GM23338 (cell line): Measurements from ENCODE around the gene APBB1. TPM values are rescaled to one million over a fixed set of nuclear protein-coding genes. Genes with fewer than 3 reads are reported as not detected.
A peak's percentile ranks its signal among the peaks of the same experiment; 100 is the strongest.

Experiments
- ATAC-seq: fragments of 200-7000 bp; cut with Tn5 transposase; 3 replicates; pipeline ENCODE4 v1.9.1; 2020
- DNase-seq: peaks from one replicate; pipeline ENCODE4 v3.0.0-alpha.2; 2015; ENCODE audit warnings: low spot score
- H2AFZ ChIP-seq: fragments of 200-600 bp; sonication (generic); 2 replicates; pipeline ENCODE4 v1.8.0; 2016; ENCODE audit warnings: antibody characterized with exemption, mild to moderate bottlenecking, moderate library complexity
- H3F3A ChIP-seq: fragments of 200-600 bp; sonication (generic); replicated peaks from 2 replicates; pipeline ENCODE4 v1.8.0; 2017; ENCODE audit warnings: antibody characterized with exemption, mixed run types, low read depth
- H3K27ac ChIP-seq: fragments of 200-600 bp; sonication (generic); 2 replicates; pipeline ENCODE4 v1.6.1; 2016; ENCODE audit warnings: low read depth
- H3K27me3 ChIP-seq: fragments of 200-600 bp; sonication (generic); 2 replicates; pipeline ENCODE4 v1.8.0; 2016; ENCODE audit warnings: mild to moderate bottlenecking, mixed run types, moderate library complexity; ENCODE audit not compliant: insufficient read depth
- H3K36me3 ChIP-seq: fragments of 200-600 bp; sonication (generic); 2 replicates; pipeline ENCODE4 v1.8.0; 2016; ENCODE audit warnings: mild to moderate bottlenecking; ENCODE audit not compliant: insufficient read depth
- H3K4me1 ChIP-seq: fragments of 200-600 bp; sonication (generic); 2 replicates; pipeline ENCODE4 v1.8.0; 2016; ENCODE audit warnings: mild to moderate bottlenecking, moderate library complexity; ENCODE audit not compliant: insufficient read depth
- H3K4me2 ChIP-seq: fragments of 200-600 bp; sonication (generic); 2 replicates; pipeline ENCODE4 v1.7.1; 2017; ENCODE audit warnings: mixed run types
- H3K4me3 ChIP-seq: fragments of 200-600 bp; sonication (generic); 2 replicates; pipeline ENCODE4 v1.6.1; 2016; ENCODE audit warnings: mixed run types
- H3K79me2 ChIP-seq: fragments of 200-600 bp; sonication (generic); replicated peaks from 2 replicates; pipeline ENCODE4 v1.8.0; 2017; ENCODE audit warnings: mild to moderate bottlenecking; ENCODE audit not compliant: insufficient read depth
- H3K9me2 ChIP-seq: fragments of 200-600 bp; sonication (generic); 2 replicates; pipeline ENCODE4 v1.8.0; 2017; ENCODE audit not compliant: insufficient read depth
- H4K20me1 ChIP-seq: fragments of 200-600 bp; sonication (generic); replicated peaks from 2 replicates; pipeline ENCODE4 v1.8.0; 2017; ENCODE audit warnings: mild to moderate bottlenecking; ENCODE audit not compliant: insufficient read depth
- H3K27ac Mint-ChIP-seq: 2 replicates; pipeline ENCODE4 v1.8.0; 2020; ENCODE audit warnings: inconsistent platforms, mild to moderate bottlenecking, moderate library complexity, mixed read lengths
- H3K27me3 Mint-ChIP-seq: 3 replicates; pipeline ENCODE4 v1.8.0; 2022; ENCODE audit warnings: low read depth, mild to moderate bottlenecking, moderate library complexity, mixed read lengths, inconsistent platforms; ENCODE audit not compliant: insufficient read depth, poor library complexity
- H3K36me3 Mint-ChIP-seq: 3 replicates; pipeline ENCODE4 v1.8.0; 2021; ENCODE audit warnings: low read depth, mild to moderate bottlenecking, inconsistent platforms, moderate library complexity, mixed read lengths
- H3K4me1 Mint-ChIP-seq: 3 replicates; pipeline ENCODE4 v1.8.0; 2020; ENCODE audit warnings: mild to moderate bottlenecking, inconsistent platforms, mixed read lengths
- H3K4me3 Mint-ChIP-seq: 3 replicates; pipeline ENCODE4 v1.8.0; 2021; ENCODE audit warnings: moderate library complexity, mild to moderate bottlenecking, inconsistent platforms, mixed read lengths
- H3K9me3 Mint-ChIP-seq: 3 replicates; pipeline ENCODE4 v1.8.0; 2020; ENCODE audit warnings: moderate library complexity, mild to moderate bottlenecking, inconsistent platforms, mixed read lengths
- EZH2 ChIP-seq: fragments of 200-600 bp; sonication (generic); IDR thresholded peaks from one replicate; pipeline ENCODE4 v1.8.0; 2017; ENCODE audit warnings: antibody characterized with exemption, mild to moderate bottlenecking, low read depth; ENCODE audit not compliant: unreplicated experiment
- EZH2phosphoT487 ChIP-seq: fragments of 200-600 bp; sonication (generic); IDR thresholded peaks from one replicate; pipeline ENCODE4 v1.8.1; 2018; ENCODE audit warnings: antibody characterized with exemption; ENCODE audit not compliant: unreplicated experiment
- JUNB ChIP-seq: IDR thresholded peaks from one replicate; pipeline ENCODE4 v1.6.1; 2016; ENCODE audit warnings: antibody characterized with exemption; ENCODE audit not compliant: unreplicated experiment
- POLR2AphosphoS5 ChIP-seq: IDR thresholded peaks from 2 replicates; pipeline ENCODE4 v1.6.1; 2016; ENCODE audit warnings: antibody characterized with exemption, low read depth
- STAT1 ChIP-seq: IDR thresholded peaks from one replicate; pipeline ENCODE4 v1.6.1; 2016; ENCODE audit warnings: antibody characterized with exemption; ENCODE audit not compliant: unreplicated experiment
- ZNF114 ChIP-seq: fragments of 250-450 bp; sonication (Bioruptor Pico); IDR thresholded peaks from 2 replicates; pipeline ENCODE4 v1.5.0; 2020; ENCODE audit warnings: mild to moderate bottlenecking, moderate library complexity
- ZNF331 ChIP-seq: fragments of 250-450 bp; sonication (Bioruptor Pico); IDR thresholded peaks from 2 replicates; pipeline ENCODE4 v1.5.0; 2020; ENCODE audit warnings: low read depth, mild to moderate bottlenecking, moderate library complexity
- ZNF462 ChIP-seq: fragments of 250-450 bp; sonication (Bioruptor Pico); IDR thresholded peaks from 2 replicates; pipeline ENCODE4 v1.5.0; 2020; ENCODE audit warnings: mild to moderate bottlenecking, moderate library complexity
- long read RNA-seq: library from polyadenylated mRNA; unstranded; transcript quantifications from one replicate; pipeline ENCODE4 v2.0.0, GENCODE V29; 2020; ENCODE audit not compliant: unreplicated experiment
- polyA plus RNA-seq: library from polyadenylated mRNA; unstranded; fragments of >200 nt; fragmentation: Nextera tagmentation; extraction: Ambion mirVana; gene quantifications from 2 replicates; pipeline ENCODE4 v1.2.1, GENCODE V29; 2016
- total RNA-seq: library from RNA; depleted of rRNA; stranded (reverse); fragments of >200 nt; shearing (Covaris generic); gene quantifications from 2 replicates; pipeline ENCODE4 v1.2.3, GENCODE V29; 2014; rRNA removed
- TF ChIP-seq, protein P1 (sequence below): IDR thresholded peaks from one replicate; pipeline ENCODE4 v1.6.1; 2018; ENCODE audit warnings: antibody characterized with exemption; ENCODE audit not compliant: unreplicated experiment
- TF ChIP-seq, protein P2 (sequence below): IDR thresholded peaks from 2 replicates; pipeline ENCODE4 v1.6.1; 2016; ENCODE audit warnings: antibody characterized with exemption

APBB1 gene
- 24.7 and 26.6 TPM in 2 replicates for total RNA-seq
- 10.6 and 12.1 TPM in 2 replicates for polyA plus RNA-seq
- long read RNA-seq, transcript APBB1-201 (14 exons, 2,636 nt), result major isoform, 9 of 13 reads
- long read RNA-seq, partial matches to known transcripts, result 0 of 13 reads
- long read RNA-seq, other reads (novel, unspliced or antisense), result 3 of 13 reads

GRCh38 chr11:6419009-6419631, at the start of gene APBB1:
TSS of gene APBB1 (minus strand) at chr11:6419094. CDS start at chr11:6411347, 7,747 bp downstream.
- Mint-ChIP-seq H3K27ac (no peak within 1 kb of the TSS), H3K36me3 (no peaks in the 10 kb centered on the region), H3K4me3 (peak within 1 kb of the TSS; percentile 74; the same call in 2 of the 3 replicates), H3K9me3 (no peaks in the 10 kb centered on the region), H3K27me3 (peaks cover 9% of the 10 kb centered on the region), H3K4me1 (peaks cover 2% of the 10 kb centered on the region; the same call in 1 of the 3 replicates)
- H3K36me3 ChIP-seq, result no peaks in the 10 kb centered on the region
- peak within 1 kb of the TSS; percentile 94 for H3K4me2 ChIP-seq
- ATAC-seq, result peak; percentile 86
- peak within 1 kb of the TSS; percentile 96 for H3K4me3 ChIP-seq
- H3K79me2 ChIP-seq, result 0 out of 2 replicates have a peak, but pooled peaks cover 3% of the 10 kb centered on the region
- no peaks in the 10 kb centered on the region for H3F3A ChIP-seq
- peak within 1 kb of the TSS; percentile 99 for H2AFZ ChIP-seq
- no peaks in the 10 kb centered on the region for H4K20me1 ChIP-seq
- H3K9me2 ChIP-seq, result no peaks in the 10 kb centered on the region
- H3K4me1 ChIP-seq, result peaks cover 7% of the 10 kb centered on the region; the same call in 1 of the 2 replicates
- DNase-seq, result peak; percentile 87
- peaks cover 27% of the 10 kb centered on the region for H3K27me3 ChIP-seq
- TF ChIP-seq ZNF114 (no peak), POLR2AphosphoS5 (peak; percentile 54; the same call in 1 of the 2 replicates)
- no peak within 1 kb of the TSS for H3K27ac ChIP-seq

DNA sequence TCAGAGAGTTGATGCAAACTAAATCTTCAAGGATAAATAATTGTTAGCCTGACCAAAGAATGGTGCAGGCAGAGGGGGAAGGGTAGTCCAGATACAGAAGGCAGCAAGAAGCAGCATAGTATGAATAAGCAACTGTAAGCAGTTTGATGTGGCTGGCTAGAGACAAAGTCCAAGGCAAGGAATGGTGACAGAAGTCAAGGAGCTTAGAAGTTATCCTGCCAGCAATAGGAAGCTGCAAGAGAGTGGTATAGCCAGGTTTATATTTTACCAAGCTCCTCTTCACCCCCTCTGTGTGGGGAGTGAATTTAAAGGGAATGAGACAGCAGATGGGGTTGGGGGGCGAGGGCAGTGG, 40.2 kb upstream of the APBB1 start:
- H3F3A ChIP-seq, result no peaks in the 10 kb centered on the region
- no peak for ATAC-seq
- H3K36me3 Mint-ChIP-seq, result 0 out of 3 replicates have a peak, but pooled peaks cover 5% of the 10 kb centered on the region
- DNase-seq, result no peak
- no peak overlapping the region for H3K27ac ChIP-seq
- no peaks in the 10 kb centered on the region for H4K20me1 ChIP-seq
- no peaks in the 10 kb centered on the region for H3K4me1 Mint-ChIP-seq
- no peak overlapping the region for H3K4me3 Mint-ChIP-seq
- H3K36me3 ChIP-seq, result no peaks in the 10 kb centered on the region
- H3K79me2 ChIP-seq, result no peaks in the 10 kb centered on the region
- H3K4me2 ChIP-seq, result no peak overlapping the region
- H3K4me3 ChIP-seq, result no peak overlapping the region
- no peak overlapping the region for H3K27ac Mint-ChIP-seq
- no peaks in the 10 kb centered on the region for H3K9me3 Mint-ChIP-seq
- no peaks in the 10 kb centered on the region for H3K9me2 ChIP-seq
- no peaks in the 10 kb centered on the region for H3K27me3 Mint-ChIP-seq
- H2AFZ ChIP-seq, result no peak overlapping the region
- H3K27me3 ChIP-seq, result no peaks in the 10 kb centered on the region
- H3K4me1 ChIP-seq, result no peaks in the 10 kb centered on the region
- TF ChIP-seq, protein P1, sequence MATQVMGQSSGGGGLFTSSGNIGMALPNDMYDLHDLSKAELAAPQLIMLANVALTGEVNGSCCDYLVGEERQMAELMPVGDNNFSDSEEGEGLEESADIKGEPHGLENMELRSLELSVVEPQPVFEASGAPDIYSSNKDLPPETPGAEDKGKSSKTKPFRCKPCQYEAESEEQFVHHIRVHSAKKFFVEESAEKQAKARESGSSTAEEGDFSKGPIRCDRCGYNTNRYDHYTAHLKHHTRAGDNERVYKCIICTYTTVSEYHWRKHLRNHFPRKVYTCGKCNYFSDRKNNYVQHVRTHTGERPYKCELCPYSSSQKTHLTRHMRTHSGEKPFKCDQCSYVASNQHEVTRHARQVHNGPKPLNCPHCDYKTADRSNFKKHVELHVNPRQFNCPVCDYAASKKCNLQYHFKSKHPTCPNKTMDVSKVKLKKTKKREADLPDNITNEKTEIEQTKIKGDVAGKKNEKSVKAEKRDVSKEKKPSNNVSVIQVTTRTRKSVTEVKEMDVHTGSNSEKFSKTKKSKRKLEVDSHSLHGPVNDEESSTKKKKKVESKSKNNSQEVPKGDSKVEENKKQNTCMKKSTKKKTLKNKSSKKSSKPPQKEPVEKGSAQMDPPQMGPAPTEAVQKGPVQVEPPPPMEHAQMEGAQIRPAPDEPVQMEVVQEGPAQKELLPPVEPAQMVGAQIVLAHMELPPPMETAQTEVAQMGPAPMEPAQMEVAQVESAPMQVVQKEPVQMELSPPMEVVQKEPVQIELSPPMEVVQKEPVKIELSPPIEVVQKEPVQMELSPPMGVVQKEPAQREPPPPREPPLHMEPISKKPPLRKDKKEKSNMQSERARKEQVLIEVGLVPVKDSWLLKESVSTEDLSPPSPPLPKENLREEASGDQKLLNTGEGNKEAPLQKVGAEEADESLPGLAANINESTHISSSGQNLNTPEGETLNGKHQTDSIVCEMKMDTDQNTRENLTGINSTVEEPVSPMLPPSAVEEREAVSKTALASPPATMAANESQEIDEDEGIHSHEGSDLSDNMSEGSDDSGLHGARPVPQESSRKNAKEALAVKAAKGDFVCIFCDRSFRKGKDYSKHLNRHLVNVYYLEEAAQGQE, result no peak
- TF ChIP-seq ZNF462 (CRISPR knock-in tag) (no peak), ZNF331 (CRISPR knock-in tag) (no peak), JUNB (no peak), STAT1 (no peak), EZH2phosphoT487 (no peak), EZH2 (no peak)
- TF ChIP-seq, protein P2, sequence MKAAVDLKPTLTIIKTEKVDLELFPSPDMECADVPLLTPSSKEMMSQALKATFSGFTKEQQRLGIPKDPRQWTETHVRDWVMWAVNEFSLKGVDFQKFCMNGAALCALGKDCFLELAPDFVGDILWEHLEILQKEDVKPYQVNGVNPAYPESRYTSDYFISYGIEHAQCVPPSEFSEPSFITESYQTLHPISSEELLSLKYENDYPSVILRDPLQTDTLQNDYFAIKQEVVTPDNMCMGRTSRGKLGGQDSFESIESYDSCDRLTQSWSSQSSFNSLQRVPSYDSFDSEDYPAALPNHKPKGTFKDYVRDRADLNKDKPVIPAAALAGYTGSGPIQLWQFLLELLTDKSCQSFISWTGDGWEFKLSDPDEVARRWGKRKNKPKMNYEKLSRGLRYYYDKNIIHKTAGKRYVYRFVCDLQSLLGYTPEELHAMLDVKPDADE, result no peak
